Measurements from ENCODE around the gene OR1M1.
"Not testable (repeated sequence)": the region's sequence is repeated elsewhere in the genome, so short reads cannot be mapped to it uniquely, and the experiment has no call there.

OR1M1 gene

GRCh38 chr19:9086761-9087160 lies at the start of gene OR1M1:
Gene OR1M1 (plus strand): TSS chr19:9087061. CDS start chr19:9093245, 6,184 bp downstream.
- DNase-seq = no peak

- no peak for DNase-seq
Measured at GRCh38 chr19:9037400-9038062, 49.3 kb upstream of the OR1M1 start.

DNA sequence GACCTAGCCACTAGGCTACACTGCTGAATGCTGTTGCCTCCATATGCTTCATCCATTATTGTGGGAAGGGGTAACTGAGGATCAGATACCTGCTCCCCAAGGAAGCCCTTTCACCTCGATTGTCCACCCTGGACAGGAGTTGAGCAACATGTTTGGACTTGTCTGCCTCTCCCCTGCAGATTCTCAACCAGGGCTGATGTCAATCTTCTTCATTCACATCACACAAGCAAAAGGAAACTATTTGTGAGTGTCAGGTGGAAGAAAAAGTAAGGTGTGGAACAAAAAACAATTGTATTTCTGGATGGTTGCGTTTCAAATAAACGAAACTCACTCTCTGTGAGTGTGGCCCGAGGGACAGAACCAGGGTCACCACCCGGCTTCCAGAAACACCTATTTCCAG lies 47.1 kb upstream of the OR1M1 start:
- no peak for DNase-seq

DNA sequence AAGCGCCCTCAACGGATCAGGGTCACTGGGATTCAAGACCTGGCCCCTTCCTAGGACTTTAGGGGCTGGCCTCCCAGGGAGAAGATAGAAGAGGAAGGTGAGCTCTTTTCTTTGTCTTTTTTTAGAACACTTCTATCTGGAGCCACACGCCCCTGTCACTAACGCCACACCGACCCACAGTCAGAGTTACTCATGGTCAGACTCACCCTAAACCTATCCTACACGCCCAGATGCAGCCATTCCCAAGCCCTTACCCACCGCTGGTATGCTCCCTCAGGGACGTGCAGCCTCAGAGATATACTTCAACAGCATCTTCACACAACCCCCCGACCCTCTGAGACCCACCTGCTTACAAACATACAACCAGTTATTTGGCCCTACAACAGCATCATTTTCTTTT lies 46.7 kb upstream of the OR1M1 start:
- no peak for DNase-seq

DNA sequence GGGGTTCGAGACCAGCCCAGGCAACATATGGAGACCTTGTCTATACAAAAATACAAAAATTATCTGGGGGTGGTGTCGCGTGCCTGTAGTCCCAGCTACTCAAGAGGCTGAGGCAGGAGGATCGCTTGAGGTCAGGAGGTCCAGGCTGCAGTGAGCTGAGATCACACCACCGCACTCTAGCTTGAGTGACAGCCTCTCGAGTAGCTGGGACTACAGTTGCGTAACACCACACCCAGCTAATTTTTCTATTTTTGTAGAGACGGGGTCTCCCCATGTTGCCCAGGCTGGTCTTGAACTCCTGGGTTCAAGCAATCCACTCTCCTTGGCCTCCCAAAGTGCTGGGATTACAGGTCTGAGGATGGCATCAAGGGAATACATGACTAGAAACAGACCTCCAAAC lies 45.8 kb upstream of the OR1M1 start:
- DNase-seq = no peak

- DNase-seq = no peak
Measured at GRCh38 chr19:9043524-9043923, 43.3 kb upstream of the OR1M1 start.

DNA sequence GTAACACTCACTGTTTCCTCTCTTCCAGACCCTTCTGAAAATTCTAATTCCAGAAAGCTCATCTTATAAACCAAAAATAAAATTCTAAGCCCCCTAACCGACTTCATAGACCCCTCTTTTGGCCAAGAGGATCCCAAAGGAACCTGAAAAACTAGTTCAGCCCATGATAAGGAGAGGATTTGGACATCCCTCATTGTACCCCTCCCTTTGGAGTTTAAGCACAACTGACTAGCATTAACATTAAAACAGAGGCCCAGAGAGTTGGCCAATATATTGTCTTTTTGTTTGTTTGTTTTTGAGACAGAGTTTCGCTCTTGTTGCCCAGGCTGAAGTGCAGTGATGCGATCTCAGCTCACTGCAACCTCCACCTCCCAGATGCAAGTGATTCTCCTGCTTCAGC lies 42.4 kb upstream of the OR1M1 start:
- DNase-seq = no peak

DNA sequence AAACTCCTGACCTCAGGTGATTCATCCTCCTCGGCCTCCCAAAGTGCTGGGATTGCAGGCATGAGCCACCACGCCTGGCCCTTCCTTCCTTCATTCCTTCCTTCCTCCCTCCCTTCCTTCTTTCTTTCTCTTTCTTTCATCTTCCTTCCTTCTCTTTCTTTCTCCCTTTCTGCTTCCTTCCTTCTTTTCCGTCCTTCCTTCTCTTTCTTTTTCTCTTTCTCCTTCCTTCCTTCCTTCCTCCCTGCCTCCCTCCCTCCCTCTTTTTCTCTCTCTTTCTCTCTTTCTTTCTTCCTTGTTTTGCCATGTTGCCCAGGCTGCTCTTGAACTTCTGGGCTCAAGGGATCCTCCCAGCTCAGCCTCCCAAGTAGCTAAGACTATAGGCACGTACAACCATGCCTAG lies 40.2 kb upstream of the OR1M1 start:
- no peak for DNase-seq

DNA sequence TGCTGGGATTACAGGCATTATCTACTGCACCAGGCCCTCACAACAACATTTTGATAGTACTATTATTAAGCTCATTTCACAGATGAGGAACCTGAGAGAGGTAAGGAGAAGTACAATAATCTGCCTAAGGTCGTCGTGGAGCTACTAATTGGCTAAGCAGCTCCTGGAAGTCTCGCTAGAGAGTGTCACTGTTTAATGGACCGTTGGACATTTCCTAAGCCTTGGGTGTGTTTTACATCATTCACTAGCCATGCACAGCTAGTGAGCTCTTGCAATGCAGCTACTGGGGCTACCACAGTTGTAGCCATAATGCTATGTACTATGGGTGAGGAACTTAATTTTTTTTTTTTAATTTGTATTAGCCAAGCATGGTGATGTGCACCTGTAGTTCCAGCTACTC lies 34.0 kb upstream of the OR1M1 start:
- no peak for DNase-seq

- DNase-seq = not testable (repeated sequence)
Measured at GRCh38 chr19:9053674-9054073, 33.2 kb upstream of the OR1M1 start.

DNA sequence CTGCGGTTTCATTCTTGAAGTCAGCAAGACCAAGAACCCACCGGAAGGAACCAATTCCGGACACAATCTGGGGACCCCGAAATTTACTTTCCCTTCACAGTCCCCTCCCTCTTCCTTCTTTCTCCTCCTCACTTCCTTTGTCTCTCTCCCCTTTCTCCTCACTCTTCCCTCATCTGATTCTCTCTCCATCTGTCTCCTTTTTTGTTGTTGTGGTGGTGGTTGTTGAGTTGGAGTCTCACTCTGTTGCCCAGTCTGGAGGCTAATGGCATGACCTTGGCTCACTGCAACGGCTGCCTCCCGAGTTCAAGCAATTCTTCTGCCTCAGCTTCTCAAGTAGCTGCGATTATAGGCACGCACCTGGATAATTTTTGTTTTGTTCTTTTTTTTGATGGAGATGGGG lies 32.7 kb upstream of the OR1M1 start:
- DNase-seq = no peak

DNA sequence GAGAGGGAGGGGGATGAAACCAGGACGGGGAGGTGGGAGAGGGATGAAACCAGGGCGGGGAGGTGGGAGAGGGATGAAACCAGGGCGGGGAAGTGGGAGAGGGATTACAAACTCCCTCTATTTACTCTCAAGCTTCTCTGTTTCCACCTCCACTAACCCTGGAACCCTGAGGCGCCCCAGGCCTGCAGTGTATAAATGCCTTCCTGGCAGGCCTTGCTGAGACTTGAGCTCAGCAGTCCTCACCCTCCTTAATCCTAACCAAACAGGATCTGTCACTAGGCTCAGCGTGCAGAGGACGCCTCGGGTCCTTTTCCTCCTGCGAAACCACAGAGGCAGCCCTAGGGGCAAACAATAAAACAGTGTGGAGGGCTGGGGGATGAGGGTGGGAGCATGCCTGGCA lies 32.1 kb upstream of the OR1M1 start:
- no peak for DNase-seq

- not testable (repeated sequence) for DNase-seq
Measured at GRCh38 chr19:9056131-9056530, 30.7 kb upstream of the OR1M1 start.

GRCh38 chr19:9057505-9058258 lies 29.2 kb upstream of the OR1M1 start:
- no peak for DNase-seq

GRCh38 chr19:9058905-9059667 lies 27.8 kb upstream of the OR1M1 start:
- DNase-seq = no peak

DNA sequence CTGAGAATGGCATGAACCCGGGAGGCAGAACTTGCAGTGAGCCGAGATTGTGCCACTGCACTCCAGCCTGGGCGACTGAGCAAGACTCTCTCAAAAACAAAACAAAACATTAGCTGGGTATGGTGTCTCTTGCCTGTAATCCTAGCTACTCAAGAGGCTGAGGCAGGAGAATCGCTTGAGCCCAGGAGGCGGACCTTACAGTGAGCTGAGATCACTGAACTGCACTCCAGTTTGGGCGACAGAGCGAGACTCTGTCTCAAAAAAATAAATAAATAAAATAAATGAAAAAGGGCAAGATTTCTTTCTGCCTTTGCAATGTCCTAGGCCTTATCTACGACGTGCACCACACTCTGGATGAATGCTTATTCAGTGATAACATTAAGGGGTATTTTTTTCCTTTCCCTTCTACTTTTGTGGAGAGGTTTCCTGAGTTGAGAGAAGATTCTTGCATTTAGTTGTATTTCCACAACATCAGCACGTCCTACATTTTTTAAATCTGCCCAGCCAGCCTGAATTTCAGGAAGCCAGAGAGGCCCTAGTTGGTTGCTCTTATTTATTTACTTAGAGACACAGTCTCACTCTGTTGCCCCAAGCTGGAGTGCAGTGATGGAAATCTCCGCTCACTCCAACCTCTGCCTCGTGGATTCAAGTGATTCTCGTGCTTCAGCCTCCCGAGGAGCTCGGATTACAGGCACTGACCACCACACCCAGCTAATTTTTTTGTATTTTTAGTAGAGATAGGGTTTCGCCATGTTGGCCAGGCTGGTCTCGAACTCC lies 26.1 kb upstream of the OR1M1 start:
- DNase-seq = no peak

DNA sequence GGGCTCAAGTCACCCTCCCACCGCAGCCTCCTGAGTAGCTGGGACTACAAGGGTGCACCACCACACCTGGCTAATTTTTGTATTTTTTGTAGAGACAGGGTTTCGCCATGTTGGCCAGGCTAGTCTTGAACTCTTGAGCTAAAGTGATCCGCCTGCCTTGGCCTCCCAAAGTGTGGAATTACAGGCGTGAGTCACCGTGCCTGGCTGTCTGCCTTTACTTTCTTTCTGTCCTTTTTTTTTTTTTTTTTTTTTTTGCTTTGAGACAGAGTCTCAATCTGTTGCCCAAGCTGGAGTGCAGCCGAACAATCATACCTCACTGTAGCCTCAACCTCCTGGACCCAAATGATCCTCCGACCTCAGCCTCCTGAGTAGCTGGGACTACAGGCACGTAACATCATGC lies 25.0 kb upstream of the OR1M1 start:
- no peak for DNase-seq

DNA sequence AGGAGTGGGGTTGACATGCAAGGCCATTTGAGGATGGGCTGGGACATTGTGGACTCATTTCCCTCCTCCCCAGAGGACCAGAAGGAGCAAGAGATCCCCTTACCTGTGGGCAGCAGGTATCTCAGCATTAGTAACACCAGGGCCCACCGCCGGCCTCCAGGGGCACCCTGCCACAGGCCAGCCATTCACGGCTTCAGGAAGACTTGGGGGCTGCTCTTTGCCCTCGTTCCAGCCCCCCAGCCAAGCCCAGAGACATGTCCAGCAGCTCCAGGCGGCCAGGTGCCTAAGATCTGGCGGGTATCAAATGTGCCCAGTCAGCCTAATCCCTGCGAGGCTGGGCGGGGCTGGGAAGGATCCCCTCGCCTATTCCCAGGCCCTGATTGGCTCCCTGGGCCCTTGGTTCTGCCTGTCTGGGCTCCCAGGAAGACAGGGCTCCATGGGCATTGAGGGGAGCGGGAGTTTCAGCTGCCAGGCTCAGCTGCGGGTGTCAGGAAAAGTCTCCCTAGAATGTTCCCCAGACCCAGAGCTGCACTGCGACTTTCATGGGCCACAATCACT lies 21.3 kb upstream of the OR1M1 start:
- no peak for DNase-seq

DNA sequence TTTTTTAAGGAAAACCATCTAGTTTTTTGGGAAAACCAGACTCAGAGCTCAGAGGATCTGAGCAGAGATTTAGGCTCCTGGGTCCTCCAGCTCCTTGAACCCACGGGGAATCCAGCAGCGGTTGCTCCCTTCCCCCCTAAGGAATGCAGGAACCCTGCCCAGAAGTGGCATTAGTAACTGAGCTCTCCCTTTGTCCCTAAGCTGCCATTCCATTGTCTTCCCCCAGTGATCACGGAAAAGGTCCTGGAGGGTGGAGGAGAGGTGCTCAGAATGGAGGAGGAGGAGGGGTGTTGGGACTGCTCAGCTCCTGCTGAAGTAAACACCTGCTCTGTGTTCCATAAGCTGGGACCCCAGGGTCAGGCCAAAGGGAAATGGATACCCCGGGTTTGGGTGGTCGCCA lies 16.8 kb upstream of the OR1M1 start:
- DNase-seq = no peak

DNA sequence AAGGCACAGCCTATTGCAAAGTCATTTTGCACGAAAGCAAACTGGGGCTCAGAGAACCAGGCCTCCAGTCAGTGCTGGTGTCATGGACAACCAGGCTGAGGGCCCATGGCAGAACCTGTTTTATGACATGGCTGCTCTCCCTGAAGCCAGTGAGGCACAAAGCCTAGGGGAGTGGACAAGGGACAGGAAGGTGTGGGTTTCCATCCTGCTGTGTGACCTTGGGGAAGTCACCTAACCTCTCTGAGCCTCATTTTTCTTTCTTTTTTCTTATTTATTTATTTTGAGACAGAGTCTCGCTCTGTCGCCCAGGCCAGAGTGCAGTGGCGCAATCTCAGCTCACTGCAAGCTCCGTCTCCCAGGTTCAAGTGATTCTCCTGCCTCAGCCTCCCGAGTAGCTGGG lies 15.1 kb upstream of the OR1M1 start:
- not testable (repeated sequence) for DNase-seq

- DNase-seq = no peak
Measured at GRCh38 chr19:9073806-9074205, 13.1 kb upstream of the OR1M1 start.

DNA sequence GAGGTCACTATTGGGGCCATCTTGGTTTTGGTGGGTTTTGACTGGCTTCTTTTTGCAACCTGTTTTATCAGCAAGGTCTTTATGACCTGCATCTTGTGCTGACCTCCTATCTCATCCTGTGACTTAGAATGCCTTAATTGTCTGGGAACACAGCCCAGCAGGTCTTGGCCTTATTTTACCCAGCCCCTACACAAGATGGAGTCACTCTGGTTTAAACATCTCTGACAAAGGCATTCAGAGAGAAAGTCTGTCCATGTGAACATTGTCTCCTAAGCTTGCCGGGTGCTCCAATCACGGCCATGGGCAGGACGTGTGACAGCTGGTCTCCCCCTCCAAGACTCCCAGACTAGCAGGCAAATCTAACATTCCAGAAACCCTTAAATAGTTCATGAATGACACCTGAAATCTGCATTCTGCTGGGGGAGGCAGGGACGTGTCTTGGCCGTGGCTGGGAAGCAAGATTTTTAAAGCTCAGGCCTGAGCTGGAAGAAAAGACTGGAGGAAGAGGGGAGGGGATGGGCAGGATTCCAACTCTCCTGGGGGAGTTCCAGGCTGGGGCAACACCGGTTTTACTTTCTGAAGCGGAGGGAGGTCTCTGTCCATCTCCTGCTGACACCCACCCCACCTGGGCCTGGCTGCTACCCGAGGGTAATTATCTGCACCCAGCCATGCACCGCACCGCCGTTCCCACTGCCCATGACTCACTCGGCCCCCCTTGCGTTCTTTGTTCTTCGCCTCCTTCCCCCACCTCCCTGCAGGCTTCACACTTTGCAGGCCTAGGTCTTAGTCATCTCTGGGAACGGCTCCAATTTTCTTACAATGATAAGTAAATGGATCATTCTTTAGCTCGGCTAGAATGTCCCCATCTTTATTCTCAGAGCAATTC lies 11.6 kb upstream of the OR1M1 start:
- DNase-seq = no peak
